Measurements from ENCODE around the gene FYN.

FYN gene

GRCh38 chr6:111829581-111829980, 43.7 kb downstream of the FYN start:
- no peak for DNase-seq

GRCh38 chr6:111828809-111829208, 44.4 kb downstream of the FYN start:
- no peak for DNase-seq

GRCh38 chr6:111825439-111826086, 47.7 kb downstream of the FYN start:
- DNase-seq = no peak

GRCh38 chr6:111824608-111825337, 48.5 kb downstream of the FYN start:
- DNase-seq = no peak

GRCh38 chr6:111823831-111824607, 49.2 kb downstream of the FYN start:
- peak in 1 of 2 experiments; percentile 41 for DNase-seq

- DNase-seq = no peak
These were observed 50.2 kb downstream of the FYN start for GRCh38 chr6:111823012-111823411.

GRCh38 chr6:111819458-111819857, 53.8 kb downstream of the FYN start:
- DNase-seq = no peak

- no peak for DNase-seq
These were observed 54.6 kb downstream of the FYN start for GRCh38 chr6:111818539-111819226.

- DNase-seq = no peak
These were observed 55.7 kb downstream of the FYN start for GRCh38 chr6:111817451-111818120.

- no peak for DNase-seq
These were observed 59.5 kb downstream of the FYN start for GRCh38 chr6:111813677-111814310.

- DNase-seq = no peak
These were observed 60.0 kb downstream of the FYN start for GRCh38 chr6:111813237-111813636.

- DNase-seq = no peak
These were observed 60.9 kb downstream of the FYN start for GRCh38 chr6:111812060-111813038.

GRCh38 chr6:111810294-111811131, 62.7 kb downstream of the FYN start:
- peak in 1 of 2 experiments; percentile 43 for DNase-seq

- DNase-seq = no peak
These were observed 63.5 kb downstream of the FYN start for GRCh38 chr6:111809766-111810165.

- no peak for DNase-seq
These were observed 64.0 kb downstream of the FYN start for GRCh38 chr6:111809264-111809663.

- peak in 1 of 2 experiments; percentile 34 for DNase-seq
These were observed 64.8 kb downstream of the FYN start for GRCh38 chr6:111808493-111808892.

- DNase-seq = no peak
These were observed 66.4 kb downstream of the FYN start for GRCh38 chr6:111806561-111807497.

- no peak for DNase-seq
These were observed 67.1 kb downstream of the FYN start for GRCh38 chr6:111806165-111806547.
